Measurements from ENCODE around the gene CCT5. TPM values are rescaled to one million over a fixed set of nuclear protein-coding genes. Genes with fewer than 3 reads are reported as not detected.

Gene CCT5
- polyA plus RNA-seq, 1 of the 3 experiments (the other 2 are of a cell fraction), result 378 TPM

- ChIA-PET POLR2A (no interaction called here), CTCF (no interaction called here)
- Histone ChIP-seq H4K20me1 (ENCODE audit: insufficient read depth) (no peaks in the 10 kb centered on the region), H3K27me3 (ENCODE audit: insufficient read depth) (no peaks in the 10 kb centered on the region), H3K4me2 (no peak overlapping the region; the same call in 1 of the 2 replicates), H3K9ac (no peak overlapping the region), H2AFZ (ENCODE audit: low read depth) (no peak overlapping the region), H3F3A (replicated peaks; ENCODE audit: insufficient read depth) (no peaks in the 10 kb centered on the region), H3K79me2 (ENCODE audit: insufficient read depth) (no peaks in the 10 kb centered on the region), H3K36me3 (replicated peaks in 1 of 2; ENCODE audit: control insufficient read depth in 1 of 2, insufficient read depth in 2 of 2, low read length in 1 of 2) (no peaks in the 10 kb centered on the region), H3K4me3 (ENCODE audit: low read depth in 2 of 2, low read length in 1 of 2) (no peak overlapping the region), H3K9me3 (no peaks in the 10 kb centered on the region), H3K9me2 (no peaks in the 10 kb centered on the region), H3K27ac (ENCODE audit: low read depth in 2 of 2, low read length in 1 of 2) (no peak overlapping the region), H3K4me1 (ENCODE audit: control insufficient read depth in 1 of 2, insufficient read depth in 2 of 2, low read depth in 1 of 2, low read length in 1 of 2) (no peaks in the 10 kb centered on the region)
- 78% methylated on average over 5 of the region's 5 CpGs for WGBS (ENCODE audit: low lambda C conversion rate)
- DNase-seq, result no peak
- no peak for TF ChIP-seq EZH2phosphoT487 (IDR thresholded peaks at IDR 0.05; ENCODE audit: borderline replicate concordance, low read depth)
- TF ChIP-seq, protein P1, sequence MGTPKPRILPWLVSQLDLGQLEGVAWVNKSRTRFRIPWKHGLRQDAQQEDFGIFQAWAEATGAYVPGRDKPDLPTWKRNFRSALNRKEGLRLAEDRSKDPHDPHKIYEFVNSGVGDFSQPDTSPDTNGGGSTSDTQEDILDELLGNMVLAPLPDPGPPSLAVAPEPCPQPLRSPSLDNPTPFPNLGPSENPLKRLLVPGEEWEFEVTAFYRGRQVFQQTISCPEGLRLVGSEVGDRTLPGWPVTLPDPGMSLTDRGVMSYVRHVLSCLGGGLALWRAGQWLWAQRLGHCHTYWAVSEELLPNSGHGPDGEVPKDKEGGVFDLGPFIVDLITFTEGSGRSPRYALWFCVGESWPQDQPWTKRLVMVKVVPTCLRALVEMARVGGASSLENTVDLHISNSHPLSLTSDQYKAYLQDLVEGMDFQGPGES (IDR thresholded peaks at IDR 0.05; ENCODE audit: low read depth, low read length), result no peak
- no peak for TF ChIP-seq RCOR1 (IDR thresholded peaks at IDR 0.05; ENCODE audit: low read length)
- TF ChIP-seq TCF12 (IDR thresholded peaks at IDR 0.05), result no peak
- no peak for TF ChIP-seq JUND (IDR thresholded peaks at IDR 0.05)
- TF ChIP-seq, protein P2, sequence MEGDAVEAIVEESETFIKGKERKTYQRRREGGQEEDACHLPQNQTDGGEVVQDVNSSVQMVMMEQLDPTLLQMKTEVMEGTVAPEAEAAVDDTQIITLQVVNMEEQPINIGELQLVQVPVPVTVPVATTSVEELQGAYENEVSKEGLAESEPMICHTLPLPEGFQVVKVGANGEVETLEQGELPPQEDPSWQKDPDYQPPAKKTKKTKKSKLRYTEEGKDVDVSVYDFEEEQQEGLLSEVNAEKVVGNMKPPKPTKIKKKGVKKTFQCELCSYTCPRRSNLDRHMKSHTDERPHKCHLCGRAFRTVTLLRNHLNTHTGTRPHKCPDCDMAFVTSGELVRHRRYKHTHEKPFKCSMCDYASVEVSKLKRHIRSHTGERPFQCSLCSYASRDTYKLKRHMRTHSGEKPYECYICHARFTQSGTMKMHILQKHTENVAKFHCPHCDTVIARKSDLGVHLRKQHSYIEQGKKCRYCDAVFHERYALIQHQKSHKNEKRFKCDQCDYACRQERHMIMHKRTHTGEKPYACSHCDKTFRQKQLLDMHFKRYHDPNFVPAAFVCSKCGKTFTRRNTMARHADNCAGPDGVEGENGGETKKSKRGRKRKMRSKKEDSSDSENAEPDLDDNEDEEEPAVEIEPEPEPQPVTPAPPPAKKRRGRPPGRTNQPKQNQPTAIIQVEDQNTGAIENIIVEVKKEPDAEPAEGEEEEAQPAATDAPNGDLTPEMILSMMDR (IDR thresholded peaks at IDR 0.05), result no peak
- TF ChIP-seq ZBTB33 (IDR thresholded peaks at IDR 0.05; ENCODE audit: borderline replicate concordance, low read depth), result no peak
- TF ChIP-seq USF1 (IDR thresholded peaks at IDR 0.05; ENCODE audit: borderline replicate concordance, low read depth), result no peak
- TF ChIP-seq RFX5 (IDR thresholded peaks at IDR 0.05; ENCODE audit: low read length), result no peak
- no peak for TF ChIP-seq GATA2 (CRISPR knock-in tag; IDR thresholded peaks at IDR 0.05)
- TF ChIP-seq EP300 (IDR thresholded peaks at IDR 0.05; ENCODE audit: borderline replicate concordance in 1 of 2, low read depth in 1 of 2, low read length in 1 of 2), result no peak
- no peak for TF ChIP-seq CHD2 (IDR thresholded peaks at IDR 0.05; ENCODE audit: low read length, partially characterized antibody)
- no peak for TF ChIP-seq RXRA (IDR thresholded peaks at IDR 0.05; ENCODE audit: borderline replicate concordance, low read depth)
- no peak for TF ChIP-seq SMC3 (IDR thresholded peaks at IDR 0.05; ENCODE audit: low read depth, low read length)
Observed at GRCh38 chr5:10213316-10213715, 36.8 kb upstream of the CCT5 start.
